Endothelial cell of umbilical vein (primary cell): Measurements from ENCODE around the gene SMG9.

ENCODE experiments used
- EZH2 ChIP-seq: IDR thresholded peaks from 2 replicates; pipeline ENCODE4 v1.6.1; 2012; ENCODE audit warnings: borderline replicate concordance, low read depth, mild to moderate bottlenecking, moderate library complexity, low read length, inconsistent platforms; ENCODE audit not compliant: severe bottlenecking
- FOS ChIP-seq: IDR thresholded peaks from 2 replicates; pipeline ENCODE4 v1.6.1; 2011; ENCODE audit warnings: mild to moderate bottlenecking, low read length, moderate library complexity, borderline replicate concordance; ENCODE audit not compliant: insufficient read depth
- GATA2 ChIP-seq: IDR thresholded peaks from 2 replicates; pipeline ENCODE4 v1.7.0; 2011; ENCODE audit warnings: low read depth, mild to moderate bottlenecking, moderate library complexity, mixed read lengths, low read length; ENCODE audit not compliant: insufficient read length, insufficient read depth
- JUN ChIP-seq: IDR thresholded peaks from 2 replicates; pipeline ENCODE4 v1.6.1; 2011; ENCODE audit warnings: borderline replicate concordance, low read depth; ENCODE audit not compliant: insufficient read length, insufficient read depth
- MYC ChIP-seq: IDR thresholded peaks from one replicate; pipeline ENCODE4 v1.6.1; 2011; ENCODE audit warnings: mild to moderate bottlenecking, low read depth, low read length
- POLR2A ChIP-seq: IDR thresholded peaks from 2 replicates; pipeline ENCODE4 v1.6.1; 2012; ENCODE audit warnings: low read depth, mild to moderate bottlenecking, control low read depth, low read length
- POLR2AphosphoS5 ChIP-seq: IDR thresholded peaks from 2 replicates; pipeline ENCODE4 v1.6.1; 2012; ENCODE audit warnings: low read depth, mild to moderate bottlenecking, control low read depth, low read length, moderate library complexity; ENCODE audit not compliant: insufficient read depth
- TF ChIP-seq, protein P1 (sequence below): IDR thresholded peaks from 2 replicates; pipeline ENCODE4 v1.6.1; 2011; ENCODE audit not compliant: insufficient read depth, insufficient read length
- TF ChIP-seq, protein P2 (sequence below), 2 donors: IDR thresholded peaks; 1 replicate in 1 of 2; 2 replicates in 1 of 2; pipeline ENCODE4 v1.5.1; 2011; ENCODE audit warnings: low read length in 2 of 2, mild to moderate bottlenecking in 2 of 2, moderate library complexity in 2 of 2, control low read depth in 1 of 2, inconsistent platforms in 1 of 2, low read depth in 1 of 2; ENCODE audit not compliant: insufficient read depth in 1 of 2; ENCODE audit errors: extremely low read depth in 1 of 2

DNA sequence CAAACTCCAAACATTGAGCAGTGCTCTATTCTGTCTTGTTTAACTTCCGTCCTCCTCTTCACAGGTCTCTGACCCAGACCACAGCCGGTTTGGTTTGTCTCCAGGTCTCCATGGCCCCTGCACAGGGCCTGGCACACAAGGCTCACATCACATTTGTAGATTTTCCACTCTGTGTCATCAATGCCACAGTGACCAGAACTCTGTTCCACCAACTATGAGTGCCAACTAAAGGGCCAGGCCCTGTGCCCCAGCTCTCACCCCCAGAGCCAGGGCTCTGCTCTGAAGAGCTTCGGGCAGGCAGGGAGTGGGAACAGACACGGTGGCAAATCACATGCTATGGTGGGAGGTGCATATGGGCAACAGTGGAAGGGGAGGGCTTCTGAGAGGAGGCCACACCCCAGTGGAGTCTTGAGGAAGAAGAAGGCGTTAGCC, 16.0 kb downstream of the SMG9 start:
- TF ChIP-seq EZH2 (no peak), POLR2A (no peak), GATA2 (no peak), MYC (no peak), POLR2AphosphoS5 (no peak), JUN (no peak), FOS (no peak)
- TF ChIP-seq, protein P1, sequence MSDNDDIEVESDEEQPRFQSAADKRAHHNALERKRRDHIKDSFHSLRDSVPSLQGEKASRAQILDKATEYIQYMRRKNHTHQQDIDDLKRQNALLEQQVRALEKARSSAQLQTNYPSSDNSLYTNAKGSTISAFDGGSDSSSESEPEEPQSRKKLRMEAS: no peak
- TF ChIP-seq, protein P2, sequence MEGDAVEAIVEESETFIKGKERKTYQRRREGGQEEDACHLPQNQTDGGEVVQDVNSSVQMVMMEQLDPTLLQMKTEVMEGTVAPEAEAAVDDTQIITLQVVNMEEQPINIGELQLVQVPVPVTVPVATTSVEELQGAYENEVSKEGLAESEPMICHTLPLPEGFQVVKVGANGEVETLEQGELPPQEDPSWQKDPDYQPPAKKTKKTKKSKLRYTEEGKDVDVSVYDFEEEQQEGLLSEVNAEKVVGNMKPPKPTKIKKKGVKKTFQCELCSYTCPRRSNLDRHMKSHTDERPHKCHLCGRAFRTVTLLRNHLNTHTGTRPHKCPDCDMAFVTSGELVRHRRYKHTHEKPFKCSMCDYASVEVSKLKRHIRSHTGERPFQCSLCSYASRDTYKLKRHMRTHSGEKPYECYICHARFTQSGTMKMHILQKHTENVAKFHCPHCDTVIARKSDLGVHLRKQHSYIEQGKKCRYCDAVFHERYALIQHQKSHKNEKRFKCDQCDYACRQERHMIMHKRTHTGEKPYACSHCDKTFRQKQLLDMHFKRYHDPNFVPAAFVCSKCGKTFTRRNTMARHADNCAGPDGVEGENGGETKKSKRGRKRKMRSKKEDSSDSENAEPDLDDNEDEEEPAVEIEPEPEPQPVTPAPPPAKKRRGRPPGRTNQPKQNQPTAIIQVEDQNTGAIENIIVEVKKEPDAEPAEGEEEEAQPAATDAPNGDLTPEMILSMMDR (IDR thresholded peaks at IDR 0.05; ENCODE audit: extremely low read depth in 1 of 2, insufficient read depth in 1 of 2, low read depth in 1 of 2, low read length in 2 of 2): no peak
